ENCODE data around the gene ZYG11A.

The ZYG11A gene

DNA sequence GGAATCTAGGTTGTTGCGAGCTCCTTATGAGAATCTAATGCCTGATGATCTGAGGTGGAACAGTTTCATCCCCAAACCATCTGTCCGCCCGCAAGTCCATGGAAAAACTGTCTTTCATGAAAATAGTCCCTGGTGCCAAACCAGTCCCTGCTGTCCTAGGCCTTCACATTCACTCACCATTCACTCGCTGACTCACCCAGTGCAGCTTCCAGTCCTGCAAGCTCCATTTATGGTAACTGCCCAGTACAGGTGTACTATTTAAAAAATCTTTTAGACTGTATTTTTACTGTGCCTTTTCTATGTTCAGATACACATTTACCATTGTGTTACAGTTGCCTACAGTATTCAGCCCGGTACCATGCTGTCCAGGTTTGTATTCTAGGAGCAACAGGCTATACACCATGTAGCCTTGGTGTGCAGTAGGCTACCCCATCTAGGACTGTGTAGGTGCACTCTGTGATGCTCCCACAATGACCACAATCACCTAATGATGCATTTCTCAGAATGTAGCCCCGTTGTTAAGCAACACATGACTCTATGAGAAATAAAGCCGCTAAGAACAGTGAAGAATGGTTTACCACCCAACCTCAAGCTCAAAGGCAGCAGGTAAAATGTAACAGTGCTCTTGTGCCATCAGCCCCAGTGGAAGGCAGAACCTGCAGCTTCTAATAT lies 76.6 kb downstream of the ZYG11A start:
- DNase-seq, result no peak

- DNase-seq, result no peak
Observed at GRCh38 chr1:52919723-52920483, 77.3 kb downstream of the ZYG11A start.

DNA sequence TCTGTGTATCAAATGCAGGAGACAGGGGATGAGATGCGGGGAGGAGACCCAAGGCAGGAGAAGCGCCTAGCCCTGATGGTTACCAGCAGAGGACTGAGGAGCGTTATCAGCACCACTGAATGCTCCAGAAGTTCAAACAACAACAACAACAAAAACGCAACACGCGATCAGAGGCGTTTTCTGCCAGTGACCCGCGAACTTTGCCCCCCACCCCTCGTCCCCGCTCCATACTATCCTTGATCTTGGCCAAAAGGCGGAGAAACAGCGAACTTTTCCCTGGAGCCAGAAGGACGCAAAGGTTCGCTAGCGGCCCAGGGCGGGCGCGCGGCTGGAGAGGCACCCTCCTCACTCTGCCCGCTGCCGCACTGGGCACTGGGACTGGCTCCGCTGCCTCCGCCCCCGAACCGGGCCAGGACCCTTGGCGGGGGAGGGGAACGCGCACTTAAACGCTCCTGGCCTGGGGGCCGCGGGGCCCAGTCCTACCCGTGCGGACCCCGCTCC lies 78.3 kb downstream of the ZYG11A start:
- peak; percentile 26 for DNase-seq

GRCh38 chr1:52925571-52926005 lies 83.0 kb downstream of the ZYG11A start:
- peak; percentile 56 for DNase-seq

DNA sequence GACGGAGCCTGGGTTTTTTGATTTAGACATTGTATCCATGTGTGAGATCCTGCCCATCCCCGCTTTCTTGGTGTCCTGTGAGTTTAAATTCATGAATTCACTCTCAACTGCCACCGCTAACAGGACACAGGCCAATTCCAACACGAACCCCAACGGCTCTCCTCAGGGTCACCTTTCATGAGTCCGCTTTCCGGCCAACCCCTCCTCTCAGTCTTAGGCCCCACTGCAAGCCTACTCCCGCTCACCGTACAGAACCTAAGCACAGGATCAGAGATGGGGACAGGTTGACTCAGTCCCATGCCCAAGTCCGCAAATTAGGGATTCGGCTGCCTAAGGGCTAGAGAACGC lies 84.3 kb downstream of the ZYG11A start:
- no peak for DNase-seq

GRCh38 chr1:52927212-52928014 lies 84.9 kb downstream of the ZYG11A start, which contains the start of gene SCP2:
SCP2 (plus strand) TSS chr1:52927276; CDS start chr1:52927397, 121 bp downstream.
- DNase-seq, result peak; percentile 81

DNA sequence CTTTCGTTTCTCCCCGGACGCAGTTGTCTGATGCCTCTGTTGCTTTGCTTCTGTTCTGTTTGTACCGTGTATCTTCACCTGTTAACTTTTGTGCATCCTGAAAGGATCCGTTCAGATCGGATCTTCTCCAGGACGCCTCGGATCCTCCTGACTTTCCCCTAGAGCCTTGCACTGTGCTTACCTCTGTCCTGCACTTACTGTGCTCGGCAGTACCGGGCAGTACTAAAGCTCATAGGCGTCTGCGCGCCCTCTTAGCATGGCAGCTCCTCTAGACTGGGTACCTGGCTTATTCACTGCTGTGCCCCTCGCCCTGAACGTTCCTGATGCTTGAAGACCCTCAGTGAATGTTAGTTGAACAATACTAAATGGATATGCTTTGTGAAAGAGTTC lies 85.5 kb downstream of the ZYG11A start:
- DNase-seq, result no peak

DNA sequence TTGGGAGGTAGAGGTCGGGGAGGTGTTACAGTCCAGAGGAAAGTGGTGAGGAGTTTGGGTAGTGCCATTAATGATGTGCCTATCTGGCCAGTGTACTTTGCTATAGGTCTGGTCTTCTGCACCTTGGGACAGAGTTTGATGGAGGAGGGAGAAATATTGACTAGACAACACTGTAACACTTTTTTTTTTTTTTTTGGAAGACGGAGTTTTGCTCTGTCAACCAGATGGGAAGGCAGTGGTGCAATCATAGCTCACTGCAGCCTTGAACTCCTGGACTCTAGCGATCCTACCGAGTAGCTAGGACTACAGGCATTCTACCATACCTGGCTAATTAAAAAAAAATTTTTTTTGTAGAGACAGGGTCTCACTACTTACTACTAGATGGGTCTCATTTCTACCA lies 86.5 kb downstream of the ZYG11A start:
- DNase-seq, result no peak

DNA sequence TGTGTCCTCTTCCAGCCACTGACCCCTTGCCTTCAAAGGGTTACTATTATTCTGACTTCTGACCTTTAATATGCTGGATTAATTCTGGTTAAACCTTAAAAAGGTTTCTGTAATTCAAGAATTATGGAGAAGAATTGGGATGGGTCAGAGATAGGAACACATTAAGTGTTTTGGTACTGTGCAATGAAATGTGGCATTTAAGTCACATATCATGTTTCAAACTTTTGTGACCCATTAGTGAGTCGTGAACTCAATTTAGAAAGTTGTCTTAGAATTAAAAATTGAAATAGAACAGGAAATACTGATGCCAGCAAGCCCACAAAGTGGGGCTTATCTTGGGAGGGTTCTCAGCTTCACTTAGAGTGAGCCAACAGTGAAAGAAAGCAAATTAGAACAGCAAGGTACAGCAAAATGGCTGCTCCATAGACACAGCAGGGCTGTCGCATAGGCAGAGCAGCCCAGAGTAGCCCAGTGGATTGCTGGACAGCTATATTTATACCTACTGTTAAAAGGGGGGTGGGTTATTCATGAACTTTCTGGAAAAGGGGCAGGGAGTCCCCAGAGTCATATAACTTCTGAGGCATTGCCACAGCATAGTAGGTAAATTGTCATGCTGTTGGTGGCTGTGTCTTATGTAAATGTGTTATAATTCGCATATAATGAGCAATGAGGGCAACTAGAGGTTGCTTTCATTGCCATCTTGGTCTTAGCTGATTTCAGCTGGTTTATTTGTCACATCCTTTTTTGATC lies 95.0 kb downstream of the ZYG11A start:
- no peak for DNase-seq

GRCh38 chr1:52938183-52938451 lies 95.6 kb downstream of the ZYG11A start:
- DNase-seq, result no peak

GRCh38 chr1:52943876-52944416 lies 101.4 kb downstream of the ZYG11A start:
- no peak for DNase-seq

- no peak for DNase-seq
Observed at GRCh38 chr1:52944566-52944965, 102.0 kb downstream of the ZYG11A start.
